A673 (cell line): Measurements from ENCODE around the gene RPL6. TPM values are rescaled to one million over a fixed set of nuclear protein-coding genes. Genes with fewer than 3 reads are reported as not detected.
"Not testable (repeated sequence)": the region's sequence is repeated elsewhere in the genome, so short reads cannot be mapped to it uniquely, and the experiment has no call there.

Experiments
- BruUV-seq: library from RNA; stranded (reverse); fragments of 400-500 nt; replicated peaks from 2 replicates; lab custom pipeline; 2021; lab: Mats Ljungman, UMichigan
- CTCF ChIA-PET: fragments of 300-600 bp; sonication (Branson Sonifier 250); formaldehyde crosslinking; loops from one replicate; lab custom pipeline; 2022; ENCODE audit warnings: antibody characterized with exemption; lab: Charles Lee
- POLR2A ChIA-PET: fragments of 300-600 bp; sonication (Branson Sonifier 250); formaldehyde crosslinking; loops from one replicate; lab custom pipeline; 2022; ENCODE audit warnings: antibody characterized with exemption; ENCODE audit not compliant: low non-redundant PET; lab: Charles Lee
- DNase-seq: peaks from one replicate; pipeline ENCODE4 v3.0.0-alpha.2; 2015; ENCODE audit warnings: low spot score
- H3K27ac ChIP-seq: fragments of 200-600 bp; sonication (generic); 2 replicates; pipeline ENCODE4 v1.5.1; 2016; ENCODE audit warnings: mixed run types, low read depth, mild to moderate bottlenecking, mixed read lengths, antibody characterized with exemption, low read length; ENCODE audit not compliant: poor library complexity, severe bottlenecking
- H3K27me3 ChIP-seq: fragments of 200-600 bp; sonication (generic); replicated peaks from 2 replicates; pipeline ENCODE4 v1.6.1; 2017; ENCODE audit warnings: mixed run types, low read depth, mild to moderate bottlenecking, mixed read lengths, antibody characterized with exemption, low read length; ENCODE audit not compliant: insufficient read depth, poor library complexity
- H3K36me3 ChIP-seq: fragments of 200-600 bp; sonication (generic); 2 replicates; pipeline ENCODE4 v1.6.1; 2016; ENCODE audit warnings: mixed run types, mild to moderate bottlenecking, mixed read lengths, antibody characterized with exemption, low read length; ENCODE audit not compliant: insufficient read depth, poor library complexity, severe bottlenecking
- H3K4me1 ChIP-seq: fragments of 200-600 bp; sonication (generic); 2 replicates; pipeline ENCODE4 v1.6.1; 2017; ENCODE audit warnings: mixed run types, mild to moderate bottlenecking, mixed read lengths, antibody characterized with exemption, low read length; ENCODE audit not compliant: insufficient read depth, poor library complexity, severe bottlenecking
- H3K4me3 ChIP-seq: fragments of 200-600 bp; sonication (generic); 2 replicates; pipeline ENCODE4 v1.5.1; 2016; ENCODE audit warnings: low read depth, mixed run types, mild to moderate bottlenecking, mixed read lengths, low read length; ENCODE audit not compliant: poor library complexity, severe bottlenecking
- H3K9me3 ChIP-seq: fragments of 200-600 bp; sonication (generic); 2 replicates; pipeline ENCODE4 v1.6.1; 2016; ENCODE audit warnings: mixed run types, low read depth, mild to moderate bottlenecking, mixed read lengths, antibody characterized with exemption, low read length; ENCODE audit not compliant: poor library complexity, severe bottlenecking
- CTCF ChIP-seq: fragments of 300-800, 200-600 bp; sonication (generic); conservative IDR thresholded peaks from 2 replicates; pipeline ENCODE4 v1.5.1; 2017; ENCODE audit warnings: low read depth, mild to moderate bottlenecking, antibody characterized with exemption, low read length, moderate library complexity, mixed read lengths
- EZH2 ChIP-seq: fragments of 200-600 bp; sonication (generic); IDR thresholded peaks from 2 replicates; pipeline ENCODE4 v1.6.1; 2017; ENCODE audit warnings: borderline replicate concordance, low read depth, mild to moderate bottlenecking, mixed read lengths, antibody characterized with exemption, low read length; ENCODE audit not compliant: poor library complexity, severe bottlenecking
- intact Hi-C: fragments of 100-400 bp; cut with micrococcal nuclease; formaldehyde crosslinking; loops from one replicate; pipeline ENCODE4 v1.10.0; 2022; ENCODE audit not compliant: unreplicated experiment
- total RNA-seq: library from RNA; stranded (reverse); gene quantifications from 2 replicates; pipeline ENCODE4 v1.2.3, GENCODE V29; 2021

Gene RPL6
- total RNA-seq, 1 experiment from 2014 or later, result 1,605 TPM

GRCh38 chr12:112446008-112446725, 36.8 kb upstream of the RPL6 start:
- H3K9me3 ChIP-seq, result no peaks in the 10 kb centered on the region
- no peak overlapping the region for H3K27ac ChIP-seq
- POLR2A ChIA-PET, result no interaction called here
- no peaks in the 10 kb centered on the region for H3K4me1 ChIP-seq
- intact Hi-C loops, result no loop called here
- no peak for TF ChIP-seq CTCF
- no peak for TF ChIP-seq EZH2
- H3K36me3 ChIP-seq, result peaks cover 20% of the 10 kb centered on the region
- no peaks in the 10 kb centered on the region for H3K27me3 ChIP-seq
- CTCF ChIA-PET, result interaction anchor here (0.6 kb wide), 1 partner anchor 404 kb away, joined by 5 read pairs; no protein-coding TSS in a partner anchor
- no peak overlapping the region for H3K4me3 ChIP-seq
- BruUV-seq, result no TSS peak
- DNase-seq, result no peak

GRCh38 chr12:112443916-112444315, 34.5 kb upstream of the RPL6 start:
- ChIA-PET CTCF (no interaction called here), POLR2A (no interaction called here)
- TF ChIP-seq CTCF (no peak), EZH2 (no peak)
- Histone ChIP-seq H3K27ac (no peak overlapping the region), H3K4me3 (no peak overlapping the region), H3K27me3 (no peaks in the 10 kb centered on the region), H3K9me3 (no peaks in the 10 kb centered on the region), H3K4me1 (peaks cover 5% of the 10 kb centered on the region), H3K36me3 (peaks cover 9% of the 10 kb centered on the region)
- no peak for DNase-seq
- intact Hi-C loops, result no loop called here
- no TSS peak for BruUV-seq

GRCh38 chr12:112440653-112441052, 31.2 kb upstream of the RPL6 start:
- H3K4me1 ChIP-seq, result peaks cover 14% of the 10 kb centered on the region
- H3K9me3 ChIP-seq, H3K4me3 ChIP-seq, intact Hi-C loops, H3K36me3 ChIP-seq, H3K27me3 ChIP-seq, H3K27ac ChIP-seq, BruUV-seq, POLR2A ChIA-PET: not testable (repeated sequence)
- CTCF ChIA-PET, result interaction anchor here (0.7 kb wide), 2 partner anchors 32 to 328 kb away, joined by 3 to 10 read pairs; no protein-coding TSS in a partner anchor
- DNase-seq, result peak; percentile 27
